IPS-20b (cell line): ENCODE measurements around the gene INHA.

Source experiments
- H3K27ac ChIP-seq: one replicate; pipeline ENCODE4 v1.5.1; 2013; ENCODE audit warnings: low read length
- H3K27me3 ChIP-seq: 2 replicates; pipeline ENCODE4 v1.6.1; 2013; ENCODE audit warnings: mild to moderate bottlenecking, low read length, inconsistent platforms; ENCODE audit not compliant: insufficient read depth
- H3K36me3 ChIP-seq: 2 replicates; pipeline ENCODE4 v1.6.1; 2013; ENCODE audit warnings: low read depth, mild to moderate bottlenecking, inconsistent platforms, low read length, moderate library complexity; ENCODE audit not compliant: insufficient read depth
- H3K4me1 ChIP-seq: 2 replicates; pipeline ENCODE4 v1.6.1; 2013; ENCODE audit warnings: mild to moderate bottlenecking, control low read depth, inconsistent platforms, low read length, moderate library complexity; ENCODE audit not compliant: insufficient read depth
- H3K4me3 ChIP-seq: 2 replicates; pipeline ENCODE4 v1.5.1; 2013; ENCODE audit warnings: mild to moderate bottlenecking, low read length, inconsistent platforms
- H3K9ac ChIP-seq: 2 replicates; pipeline ENCODE4 v1.6.1; 2013; ENCODE audit warnings: low read depth, mild to moderate bottlenecking, inconsistent platforms, low read length, moderate library complexity
- H3K9me3 ChIP-seq: 2 replicates; pipeline ENCODE4 v1.6.1; 2013; ENCODE audit warnings: mild to moderate bottlenecking, low read depth, low read length, inconsistent platforms; ENCODE audit not compliant: insufficient read depth

INHA gene

DNA sequence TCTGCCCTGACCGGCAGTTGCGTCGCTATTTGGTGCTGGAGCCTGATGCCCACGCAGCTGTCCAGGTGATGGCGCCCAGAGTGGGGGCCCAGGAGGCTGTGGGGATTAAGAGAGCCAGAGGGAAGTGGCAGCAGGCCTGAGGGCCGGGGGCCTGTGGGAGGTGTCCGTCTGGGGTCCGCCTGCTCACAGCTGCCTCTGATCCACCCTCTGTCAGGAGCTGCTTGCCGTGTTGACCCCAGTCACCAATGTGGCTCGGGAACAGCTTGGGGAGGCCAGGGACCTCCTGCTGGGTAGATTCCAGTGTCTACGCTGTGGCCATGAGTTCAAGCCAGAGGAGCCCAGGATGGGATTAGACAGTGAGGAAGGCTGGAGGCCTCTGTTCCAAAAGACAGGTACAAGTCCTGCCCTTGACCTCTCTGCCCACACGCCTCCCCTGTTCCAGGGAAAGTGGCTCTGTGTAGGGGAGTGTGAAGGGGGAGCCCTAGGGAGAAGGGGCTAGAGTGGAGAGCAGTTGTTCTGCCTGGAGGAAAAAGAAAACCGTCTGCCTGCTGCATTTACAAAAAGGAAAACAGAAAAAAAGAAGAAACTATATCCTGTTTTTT lies 37.1 kb downstream of the INHA start:
- Histone ChIP-seq H3K36me3 (peaks cover 48% of the 10 kb centered on the region), H3K9me3 (no peaks in the 10 kb centered on the region), H3K4me1 (no peaks in the 10 kb centered on the region), H3K9ac (no peak overlapping the region), H3K27me3 (no peaks in the 10 kb centered on the region), H3K4me3 (no peak overlapping the region), H3K27ac (no peak overlapping the region)

DNA sequence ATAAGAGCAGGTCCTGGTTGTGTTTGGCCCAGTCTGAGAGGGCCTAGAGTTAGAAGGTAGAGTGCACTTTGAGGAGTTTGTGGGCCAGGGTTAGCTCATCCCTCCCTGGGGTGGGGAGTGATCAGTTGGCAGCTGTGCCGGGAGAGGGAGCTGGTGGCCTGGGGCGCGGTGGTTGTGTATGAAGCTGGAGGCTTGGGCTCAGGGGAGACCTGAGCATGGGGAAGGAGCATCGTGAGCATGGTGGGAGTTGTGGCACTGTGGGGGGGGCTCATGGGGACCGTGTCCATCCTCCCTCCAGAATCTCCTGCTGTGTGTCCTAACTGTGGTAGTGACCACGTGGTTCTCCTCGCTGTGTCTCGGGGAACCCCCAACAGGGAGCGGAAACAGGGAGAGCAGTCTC lies 39.2 kb downstream of the INHA start:
- Histone ChIP-seq H3K27me3 (no peaks in the 10 kb centered on the region), H3K27ac (no peak overlapping the region), H3K9ac (no peak overlapping the region), H3K9me3 (no peaks in the 10 kb centered on the region), H3K4me1 (no peaks in the 10 kb centered on the region), H3K36me3 (peaks cover 49% of the 10 kb centered on the region), H3K4me3 (no peak overlapping the region)

DNA sequence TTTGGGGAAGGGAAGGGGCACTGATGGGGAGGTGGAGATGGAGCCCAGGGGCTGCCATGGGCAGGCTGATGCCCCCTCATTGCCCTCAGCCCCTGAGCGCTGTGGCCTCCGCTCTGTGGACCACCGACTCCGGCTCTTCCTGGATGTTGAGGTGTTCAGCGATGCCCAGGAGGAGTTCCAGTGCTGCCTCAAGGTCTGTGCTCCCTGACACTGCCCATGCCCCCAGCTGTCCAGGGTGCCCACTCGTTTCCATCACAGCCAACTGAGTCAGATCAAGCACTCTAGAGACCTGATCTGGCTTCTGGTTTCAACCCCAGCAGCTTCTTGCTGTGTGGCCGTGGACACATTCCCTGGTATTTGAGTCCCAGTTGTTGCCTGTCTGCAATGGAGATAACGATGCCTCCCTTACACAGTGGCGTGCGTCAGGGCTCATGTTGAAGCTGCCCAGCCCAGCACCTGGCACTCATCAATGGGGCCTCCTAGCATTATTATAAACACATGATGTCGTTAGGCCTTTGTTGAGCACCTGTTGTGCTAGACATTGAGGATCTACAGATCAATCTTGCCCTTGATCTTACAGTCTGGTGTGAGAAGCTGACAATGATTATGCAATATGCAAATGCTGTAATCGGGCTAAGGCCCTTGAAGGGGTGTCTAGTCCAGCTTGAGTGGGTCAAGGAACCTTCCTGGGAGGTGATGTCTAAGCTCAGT lies 39.9 kb downstream of the INHA start:
- peaks cover 42% of the 10 kb centered on the region; the same call in 1 of the 2 replicates for H3K36me3 ChIP-seq
- H3K27me3 ChIP-seq, result no peaks in the 10 kb centered on the region
- no peaks in the 10 kb centered on the region for H3K9me3 ChIP-seq
- H3K27ac ChIP-seq, result no peak overlapping the region
- H3K4me3 ChIP-seq, result no peak overlapping the region
- H3K9ac ChIP-seq, result no peak overlapping the region
- no peaks in the 10 kb centered on the region for H3K4me1 ChIP-seq

DNA sequence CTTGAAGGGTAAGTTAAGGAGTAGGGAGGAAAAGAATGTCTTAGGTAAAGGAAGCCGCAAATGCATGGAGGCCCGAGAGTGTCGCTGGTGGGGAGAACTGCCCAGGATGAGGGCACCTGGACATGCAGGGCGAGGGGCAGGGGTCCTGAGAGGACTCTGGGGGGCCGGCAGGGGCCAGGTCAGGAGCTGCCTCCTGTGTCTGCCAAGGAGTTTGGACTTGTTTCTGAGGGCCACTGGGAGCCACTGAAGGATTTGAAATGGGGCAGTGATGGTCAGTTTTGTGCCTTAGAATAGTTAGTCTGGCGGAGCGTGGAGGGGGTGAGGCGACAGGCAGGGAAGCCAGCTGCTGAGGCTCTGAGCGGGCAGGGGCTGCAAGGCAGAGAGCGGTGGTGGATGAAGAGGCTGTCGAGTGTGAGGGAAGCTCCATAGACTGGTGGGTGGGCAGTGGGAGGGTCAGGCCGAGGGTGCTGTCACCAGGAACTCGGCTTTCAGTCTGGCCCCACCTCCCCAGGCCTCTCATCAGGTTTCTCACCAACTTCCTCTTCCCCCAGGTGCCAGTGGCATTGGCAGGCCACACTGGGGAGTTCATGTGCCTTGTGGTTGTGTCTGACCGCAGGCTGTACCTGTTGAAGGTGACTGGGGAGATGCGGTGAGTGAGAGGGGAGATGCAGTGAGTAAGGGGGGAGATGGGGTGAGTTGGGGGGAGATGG lies 40.6 kb downstream of the INHA start:
- no peaks in the 10 kb centered on the region for H3K4me1 ChIP-seq
- no peak overlapping the region for H3K4me3 ChIP-seq
- H3K27ac ChIP-seq, result no peak overlapping the region
- H3K9me3 ChIP-seq, result no peaks in the 10 kb centered on the region
- H3K36me3 ChIP-seq, result peaks cover 37% of the 10 kb centered on the region; the same call in 1 of the 2 replicates
- no peaks in the 10 kb centered on the region for H3K27me3 ChIP-seq
- H3K9ac ChIP-seq, result no peak overlapping the region

DNA sequence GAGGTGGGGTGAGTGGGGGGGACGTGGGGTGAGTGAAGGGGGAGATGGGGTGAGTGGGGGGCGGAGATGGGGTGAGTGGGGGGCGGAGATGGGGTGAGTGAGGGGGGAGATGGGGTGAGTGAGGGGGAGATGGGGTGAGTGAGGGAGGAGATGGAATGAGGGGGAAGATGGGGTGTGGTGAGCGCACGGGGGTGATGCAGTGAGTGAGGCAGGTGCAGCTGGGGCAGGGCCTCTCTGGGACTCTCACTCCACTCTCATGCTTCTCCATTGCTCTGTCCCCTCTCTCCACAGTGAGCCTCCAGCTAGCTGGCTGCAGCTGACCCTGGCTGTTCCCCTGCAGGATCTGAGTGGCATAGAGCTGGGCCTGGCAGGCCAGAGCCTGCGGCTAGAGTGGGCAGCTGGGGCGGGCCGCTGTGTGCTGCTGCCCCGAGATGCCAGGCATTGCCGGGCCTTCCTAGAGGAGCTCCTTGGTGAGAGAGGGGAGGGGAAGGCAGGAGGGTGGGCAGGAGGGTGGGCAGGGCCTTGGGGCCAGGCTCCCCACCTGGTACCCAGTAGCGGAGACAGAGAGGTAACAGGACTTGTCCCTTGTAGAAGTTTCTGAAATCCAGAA lies 41.5 kb downstream of the INHA start:
- H3K27ac ChIP-seq, result no peak overlapping the region
- H3K27me3 ChIP-seq, result no peaks in the 10 kb centered on the region
- no peaks in the 10 kb centered on the region for H3K4me1 ChIP-seq
- no peak overlapping the region for H3K9ac ChIP-seq
- no peak overlapping the region for H3K4me3 ChIP-seq
- H3K36me3 ChIP-seq, result peaks cover 37% of the 10 kb centered on the region; the same call in 1 of the 2 replicates
- no peaks in the 10 kb centered on the region for H3K9me3 ChIP-seq

DNA sequence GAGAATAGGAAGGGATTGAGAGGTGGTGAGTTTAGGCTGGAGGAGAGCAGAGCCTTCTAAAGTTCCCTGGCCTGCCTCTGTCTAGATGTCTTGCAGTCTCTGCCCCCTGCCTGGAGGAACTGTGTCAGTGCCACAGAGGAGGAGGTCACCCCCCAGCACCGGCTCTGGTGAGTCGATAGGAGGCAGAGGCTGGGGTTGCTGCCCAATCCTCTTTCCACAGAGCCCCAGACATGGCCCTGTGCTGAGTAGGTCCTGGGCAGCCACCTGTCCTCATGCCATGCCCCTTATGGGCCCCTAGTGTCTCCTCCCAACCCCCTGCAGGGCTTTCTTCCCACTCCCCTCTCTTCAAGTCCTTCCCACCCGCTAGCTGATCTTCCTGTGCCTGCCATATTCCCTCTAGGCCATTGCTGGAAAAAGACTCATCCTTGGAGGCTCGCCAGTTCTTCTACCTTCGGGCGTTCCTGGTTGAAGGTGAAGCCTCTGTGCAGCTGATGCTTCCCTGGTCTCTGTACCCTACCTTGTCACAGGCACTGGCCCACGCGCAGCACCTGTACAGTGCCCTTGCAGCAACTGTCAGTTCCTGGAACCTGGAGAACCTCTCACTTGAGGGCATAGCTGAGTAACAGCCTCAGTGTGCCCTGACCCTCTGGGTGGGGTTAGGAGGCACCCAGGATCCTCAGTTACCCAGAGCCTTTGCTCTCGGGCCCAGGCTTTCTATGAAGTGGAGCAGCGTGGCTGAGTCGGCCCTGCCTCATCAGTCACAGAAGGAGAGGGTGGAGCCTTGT lies 42.2 kb downstream of the INHA start:
- Histone ChIP-seq H3K9ac (no peak overlapping the region), H3K27ac (no peak overlapping the region), H3K4me1 (no peaks in the 10 kb centered on the region), H3K4me3 (no peak overlapping the region), H3K36me3 (peaks cover 36% of the 10 kb centered on the region; the same call in 1 of the 2 replicates), H3K9me3 (no peaks in the 10 kb centered on the region), H3K27me3 (no peaks in the 10 kb centered on the region)

DNA sequence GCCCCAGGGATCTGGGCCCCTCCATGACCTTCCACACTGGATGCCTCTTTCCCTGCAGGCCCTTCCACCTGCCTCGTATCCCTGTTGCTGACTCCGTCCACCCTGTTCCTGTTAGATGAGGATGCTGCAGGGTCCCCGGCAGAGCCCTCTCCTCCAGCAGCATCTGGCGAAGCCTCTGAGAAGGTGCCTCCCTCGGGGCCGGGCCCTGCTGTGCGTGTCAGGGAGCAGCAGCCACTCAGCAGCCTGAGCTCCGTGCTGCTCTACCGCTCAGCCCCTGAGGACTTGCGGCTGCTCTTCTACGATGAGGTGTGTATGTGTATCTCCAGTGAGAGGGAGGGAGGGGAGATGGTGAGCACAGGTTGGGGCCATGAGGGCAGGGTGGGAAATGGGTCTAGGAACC lies 42.9 kb downstream of the INHA start:
- peaks cover 28% of the 10 kb centered on the region; the same call in 1 of the 2 replicates for H3K36me3 ChIP-seq
- no peaks in the 10 kb centered on the region for H3K9me3 ChIP-seq
- H3K4me3 ChIP-seq, result no peak overlapping the region
- H3K27ac ChIP-seq, result no peak overlapping the region
- no peak overlapping the region for H3K9ac ChIP-seq
- no peaks in the 10 kb centered on the region for H3K4me1 ChIP-seq
- H3K27me3 ChIP-seq, result no peaks in the 10 kb centered on the region

DNA sequence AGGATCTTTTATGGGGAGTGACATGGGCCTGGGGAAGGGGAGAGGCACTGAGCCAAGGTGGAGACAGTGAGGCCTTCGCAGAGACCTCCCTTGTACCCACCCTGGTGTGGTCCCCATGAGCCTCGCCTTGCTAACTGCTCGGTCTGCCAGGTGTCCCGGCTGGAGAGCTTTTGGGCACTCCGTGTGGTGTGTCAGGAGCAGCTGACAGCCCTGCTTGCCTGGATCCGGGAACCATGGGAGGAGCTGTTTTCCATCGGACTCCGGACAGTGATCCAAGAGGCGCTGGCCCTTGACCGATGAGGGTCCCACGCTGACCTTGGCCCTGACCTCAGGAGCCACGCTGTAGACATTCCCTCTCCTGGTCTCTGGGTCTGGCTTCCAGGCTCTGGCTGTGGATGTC lies 43.8 kb downstream of the INHA start:
- Histone ChIP-seq H3K9ac (no peak overlapping the region), H3K4me1 (no peaks in the 10 kb centered on the region), H3K27me3 (no peaks in the 10 kb centered on the region), H3K9me3 (no peaks in the 10 kb centered on the region), H3K27ac (no peak overlapping the region), H3K4me3 (no peak overlapping the region), H3K36me3 (peaks cover 24% of the 10 kb centered on the region; the same call in 1 of the 2 replicates)

DNA sequence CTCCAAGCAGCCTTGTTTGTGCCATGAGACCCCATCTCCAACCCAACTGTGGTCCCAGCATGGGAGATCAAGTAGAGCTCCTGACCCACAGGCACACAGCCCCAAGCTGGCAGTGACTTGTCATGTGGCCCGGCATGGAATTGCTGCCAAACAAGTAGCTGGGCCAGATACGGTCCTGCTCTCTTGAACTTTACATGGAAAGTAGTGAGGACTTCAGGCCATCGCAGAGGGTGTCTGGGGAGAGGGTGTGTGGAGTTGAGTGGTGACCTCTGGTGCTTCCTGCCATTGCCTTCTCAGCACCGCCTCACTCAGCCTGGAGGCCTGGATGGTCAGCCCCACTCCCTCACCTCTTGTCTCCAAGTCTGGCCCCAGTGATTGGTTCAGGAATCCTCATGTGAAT lies 44.4 kb downstream of the INHA start:
- Histone ChIP-seq H3K36me3 (peaks cover 23% of the 10 kb centered on the region; the same call in 1 of the 2 replicates), H3K4me3 (no peak overlapping the region), H3K4me1 (no peaks in the 10 kb centered on the region), H3K9ac (no peak overlapping the region), H3K27ac (no peak overlapping the region), H3K27me3 (peaks cover 3% of the 10 kb centered on the region; the same call in 1 of the 2 replicates), H3K9me3 (no peaks in the 10 kb centered on the region)

DNA sequence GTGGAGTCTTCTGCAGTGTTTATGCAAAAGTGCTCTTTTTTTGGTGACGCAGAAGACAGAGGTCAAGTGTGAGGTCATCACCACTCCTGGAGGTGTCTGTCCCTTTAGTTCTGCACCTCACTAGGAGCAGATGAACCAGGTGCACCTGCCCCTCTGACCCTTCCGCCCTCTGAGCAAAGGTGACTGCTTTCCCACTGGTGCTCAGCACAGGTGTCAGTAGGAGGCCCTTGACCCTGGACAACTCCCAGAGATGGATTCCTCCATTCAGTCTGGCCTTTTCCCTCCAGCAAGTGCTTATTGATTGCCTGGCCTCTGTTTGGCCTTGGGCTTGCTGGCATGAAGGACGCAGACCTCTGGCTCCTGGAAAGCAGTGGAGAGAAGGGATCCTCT lies 46.6 kb downstream of the INHA start:
- H3K9me3 ChIP-seq, result no peaks in the 10 kb centered on the region
- peaks cover 14% of the 10 kb centered on the region for H3K27me3 ChIP-seq
- H3K9ac ChIP-seq, result no peak overlapping the region
- peaks cover 14% of the 10 kb centered on the region; the same call in 1 of the 2 replicates for H3K36me3 ChIP-seq
- H3K4me3 ChIP-seq, result no peak overlapping the region
- no peaks in the 10 kb centered on the region for H3K4me1 ChIP-seq
- no peak overlapping the region for H3K27ac ChIP-seq

DNA sequence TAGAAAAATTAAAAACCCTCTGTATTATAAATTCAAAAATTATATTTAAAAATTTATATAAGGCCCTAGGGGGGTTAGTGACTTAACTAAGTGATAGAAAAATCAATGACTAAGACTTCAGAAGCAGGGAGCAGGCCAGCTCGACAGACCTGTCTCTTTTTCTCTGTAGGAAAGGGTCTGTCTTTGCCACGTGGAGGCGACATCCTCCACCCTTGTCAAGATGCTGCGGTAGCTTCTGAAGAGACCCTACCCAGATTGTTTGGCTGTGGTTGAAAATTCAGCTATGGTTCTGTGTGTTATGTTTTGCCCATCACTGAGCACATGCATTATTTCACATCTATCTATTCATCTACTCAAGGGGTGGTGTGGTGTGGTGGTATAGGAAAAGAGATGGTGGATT lies 47.1 kb downstream of the INHA start:
- Histone ChIP-seq H3K27ac (no peak overlapping the region), H3K9me3 (no peaks in the 10 kb centered on the region), H3K9ac (no peak overlapping the region), H3K4me1 (no peaks in the 10 kb centered on the region), H3K36me3 (peaks cover 14% of the 10 kb centered on the region; the same call in 1 of the 2 replicates), H3K4me3 (no peak overlapping the region), H3K27me3 (peaks cover 19% of the 10 kb centered on the region)
